GM23248 (cell line): ENCODE measurements around the gene ITPRID2.

Experiments used
- EZH2 ChIP-seq: fragments of 200-600 bp; sonication (generic); IDR thresholded peaks from 2 replicates; pipeline ENCODE4 v1.6.1; 2018; ENCODE audit warnings: antibody characterized with exemption, mild to moderate bottlenecking; ENCODE audit not compliant: insufficient read depth, poor library complexity, severe bottlenecking
- EZH2phosphoT487 ChIP-seq: fragments of 200-600 bp; sonication (generic); IDR thresholded peaks from 2 replicates; pipeline ENCODE4 v1.6.1; 2018; ENCODE audit warnings: antibody characterized with exemption, moderate library complexity, mild to moderate bottlenecking, low read depth; ENCODE audit not compliant: insufficient read depth

DNA sequence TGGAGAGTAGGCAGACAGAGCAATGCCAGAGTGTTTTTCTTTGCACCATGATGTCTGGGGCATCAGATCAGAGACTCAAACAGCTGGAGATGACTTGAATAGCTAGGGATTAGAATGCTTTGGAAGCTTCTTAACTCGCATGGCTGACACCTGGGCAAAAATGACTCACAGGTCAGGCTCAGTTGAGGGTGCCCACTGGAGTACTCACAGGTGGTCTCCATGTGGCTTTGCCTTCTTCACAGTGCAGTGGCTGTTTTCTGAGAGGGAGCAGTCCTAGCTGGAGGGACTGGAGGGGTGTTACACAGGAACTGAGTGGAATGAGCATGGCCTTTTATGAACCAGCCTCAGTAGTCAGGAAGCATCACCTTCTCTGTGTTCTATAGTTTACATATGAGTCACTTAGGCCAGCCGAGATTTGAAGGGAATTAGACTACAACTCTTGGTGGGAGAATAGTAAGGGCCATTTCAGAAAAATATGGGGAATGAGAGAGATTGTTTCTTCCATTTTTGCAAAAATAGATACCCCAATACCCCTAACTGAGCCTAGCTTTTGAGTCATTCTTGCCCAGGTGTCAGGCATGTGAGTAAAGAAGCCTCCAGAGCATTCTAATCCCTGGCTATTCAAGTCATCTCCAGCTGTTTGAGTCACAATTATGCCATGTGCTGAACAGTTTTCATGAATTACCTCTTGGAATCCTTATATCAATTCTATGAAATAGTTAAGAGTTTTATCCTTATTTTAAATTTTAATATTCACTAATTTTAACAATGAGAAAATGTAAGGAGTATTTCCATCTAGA, 87.0 kb downstream of the ITPRID2 start:
- TF ChIP-seq EZH2phosphoT487 (no peak), EZH2 (no peak)
